Right ventricle myocardium inferior (tissue), 1 donor: ENCODE measurements around the gene SPINK4. TPM values are rescaled to one million over a fixed set of nuclear protein-coding genes. Genes with fewer than 3 reads are reported as not detected.
A peak's percentile ranks its signal among the peaks of the same experiment; 100 is the strongest.

Experiments
- ATAC-seq: fragments of 200-7000 bp; cut with Tn5 transposase; one replicate; pipeline ENCODE4 v1.9.1; 2020; ENCODE audit warnings: mild to moderate bottlenecking, moderate library complexity
- DNase-seq: peaks from one replicate; pipeline ENCODE4 v3.0.0; 2021; ENCODE audit errors: missing footprints
- intact Hi-C: fragments of 100-400 bp; cut with DNase I; formaldehyde crosslinking; loops from one replicate; pipeline ENCODE4 v1.11.0; 2022
- total RNA-seq: library from RNA; stranded (reverse); fragmentation: NEBNext Ultra II Directional; extraction: Animal tissue kit (Norgen Biotek cat#: 25700); gene quantifications from one replicate; pipeline ENCODE4 v1.2.1, GENCODE V29; 2021
- donor health status: DM: no; HTN: yes; CAD: no; lungs with severe emphysema.

The SPINK4 gene
- total RNA-seq, 1 donor from 2014 or later, result not detected

- no peak for DNase-seq
- ATAC-seq, result no peak
- intact Hi-C loops, result no loop called here
These were observed 10.0 kb downstream of the SPINK4 start for GRCh38 chr9:33249983-33250382.

- ATAC-seq, result no peak
- DNase-seq, result no peak
- intact Hi-C loops, result no loop called here
These were observed 10.6 kb downstream of the SPINK4 start for GRCh38 chr9:33250458-33250995.

DNA sequence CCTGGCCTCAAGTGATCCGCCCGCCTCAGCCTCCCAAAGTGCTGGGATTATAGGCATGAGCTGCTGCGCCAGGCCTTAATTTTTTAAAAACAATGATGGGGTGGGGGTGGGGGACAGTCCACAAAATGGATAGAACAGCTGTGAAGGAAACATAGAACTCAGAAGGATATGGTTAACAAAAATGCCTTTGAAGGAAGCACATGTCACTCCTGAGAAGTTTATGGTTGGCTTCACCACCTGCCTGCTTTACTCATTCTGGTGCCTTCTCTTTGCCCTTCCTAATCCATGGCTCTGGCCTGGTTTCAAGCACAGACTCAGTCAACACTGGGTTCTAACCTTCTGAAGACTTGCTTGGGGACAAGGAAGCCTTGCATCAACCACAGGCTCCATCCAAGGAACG is 14.2 kb downstream of the SPINK4 start:
- ATAC-seq, result no peak
- intact Hi-C loops, result no loop called here
- no peak for DNase-seq

DNA sequence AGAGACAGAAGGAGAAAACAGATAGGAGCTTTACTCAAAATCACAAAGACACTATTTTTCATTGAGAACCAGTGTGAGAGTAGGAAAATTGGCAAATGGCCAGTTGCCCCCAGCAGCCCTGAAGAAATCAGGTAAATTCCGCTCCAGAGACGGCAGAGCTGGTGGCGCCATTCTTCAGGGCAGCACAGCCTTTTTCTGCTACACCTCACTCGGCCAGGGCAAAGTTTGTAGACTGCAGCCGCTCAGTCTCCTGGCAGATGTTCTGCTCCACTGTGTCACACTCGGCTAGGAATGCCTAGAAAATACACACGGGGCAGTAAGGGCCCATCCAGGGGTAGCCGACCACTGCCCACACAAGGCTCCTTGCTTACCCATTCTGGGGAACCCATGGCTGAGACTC is 15.0 kb downstream of the SPINK4 start:
- ATAC-seq (no peak), DNase-seq (no peak)
- intact Hi-C loops, result no loop called here

DNA sequence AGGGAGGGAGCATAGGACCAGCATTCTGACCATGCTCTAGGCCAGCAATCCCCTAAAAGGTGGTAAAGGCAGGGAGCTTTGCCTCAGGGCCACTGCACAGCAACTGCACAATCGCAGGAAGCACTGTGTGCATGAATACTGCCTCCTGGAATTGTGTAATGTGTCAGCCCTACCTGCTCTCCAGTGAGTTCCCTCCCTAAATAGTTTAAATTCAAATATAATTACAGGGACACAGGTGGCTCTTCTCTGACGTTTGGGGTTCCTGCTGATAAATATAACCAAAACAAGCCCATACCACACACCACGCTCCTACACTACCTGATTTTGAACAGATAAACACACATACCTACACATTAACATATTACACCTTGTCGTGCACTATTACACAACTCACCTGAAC is 15.5 kb downstream of the SPINK4 start:
- DNase-seq (no peak), ATAC-seq (no peak)
- intact Hi-C loops, result no loop called here

GRCh38 chr9:33256236-33256635 is 16.3 kb downstream of the SPINK4 start:
- intact Hi-C loops, result no loop called here
- ATAC-seq (no peak), DNase-seq (no peak)

DNA sequence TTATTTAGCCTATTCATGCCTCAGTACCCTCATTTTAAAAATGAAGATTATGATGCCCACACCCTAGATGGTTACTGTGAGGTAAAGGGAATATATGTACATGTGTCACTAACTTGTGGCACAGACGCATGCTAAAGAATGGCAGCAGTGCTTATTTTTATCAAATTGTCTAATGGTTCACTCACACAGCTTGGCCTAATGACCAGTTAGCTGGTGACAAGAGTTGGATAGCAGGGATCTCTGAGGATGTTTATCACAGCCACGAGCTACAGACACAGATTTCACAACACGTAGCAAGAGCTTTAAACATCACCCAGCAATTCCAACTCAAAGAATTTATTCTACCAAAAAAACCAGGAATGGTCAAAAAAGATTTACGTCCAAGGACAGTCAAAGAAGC is 17.3 kb downstream of the SPINK4 start:
- intact Hi-C loops, result no loop called here
- ATAC-seq, result no peak
- DNase-seq, result no peak

DNA sequence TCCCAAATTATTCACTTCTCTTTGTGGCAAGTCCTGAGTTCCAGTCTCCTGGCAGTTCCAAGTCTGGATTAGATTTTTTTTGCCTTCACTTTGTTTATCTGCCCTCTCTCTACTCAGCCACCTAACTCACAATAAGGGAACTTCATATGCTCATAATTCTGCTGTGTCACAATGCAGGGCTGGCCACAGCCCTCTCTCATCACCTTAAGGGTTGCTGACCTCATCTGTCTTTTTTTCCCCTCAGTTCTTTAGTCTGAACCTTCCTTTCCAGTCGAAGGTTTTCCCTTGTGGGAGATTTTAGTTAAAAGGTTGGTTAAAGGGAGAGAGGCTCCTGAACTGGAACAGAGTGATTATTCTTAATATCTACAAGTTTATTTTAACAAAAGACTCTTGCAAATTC is 20.4 kb downstream of the SPINK4 start:
- ATAC-seq, result no peak
- DNase-seq, result no peak
- intact Hi-C loops, result no loop called here

DNA sequence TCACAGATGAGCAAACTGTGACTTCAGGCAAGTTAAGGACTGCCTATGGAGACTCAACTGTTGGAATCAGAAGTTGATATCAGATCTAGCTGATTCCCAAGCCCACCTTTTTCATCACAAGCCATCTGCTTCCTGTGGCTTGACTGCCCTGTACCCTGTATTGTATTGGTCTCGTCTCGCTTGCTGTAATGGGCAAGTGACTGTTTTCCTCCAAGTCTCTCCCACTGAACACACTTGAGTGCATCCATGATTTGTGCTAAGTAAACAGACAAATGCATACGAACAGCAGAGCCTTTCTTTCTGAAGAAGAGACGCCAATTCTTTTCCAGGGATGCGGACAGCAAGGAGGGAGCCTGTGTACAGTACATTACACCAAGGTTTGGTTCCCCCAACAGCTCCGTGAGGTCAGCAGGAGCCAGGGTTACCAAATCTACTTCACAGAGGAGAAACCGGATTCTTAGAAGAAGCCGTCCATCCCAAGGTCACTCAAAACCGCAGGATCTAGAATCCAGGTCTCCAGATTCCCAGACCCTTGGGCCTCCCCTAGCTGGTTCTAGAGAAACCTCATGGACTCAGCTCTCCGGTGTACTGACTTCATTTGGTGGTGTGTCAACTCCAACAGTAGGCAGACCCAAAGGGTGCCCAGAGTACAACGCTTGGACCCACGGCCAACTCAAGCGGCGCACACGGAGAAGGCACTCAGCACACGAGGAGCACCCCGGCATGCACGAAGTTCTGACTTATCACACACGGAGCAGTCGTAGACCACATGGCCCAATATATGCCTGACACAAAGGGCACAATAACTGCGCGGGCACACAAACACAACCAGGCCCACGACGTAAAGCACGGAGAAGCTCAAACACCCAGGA is 23.4 kb downstream of the SPINK4 start:
- intact Hi-C loops, result loop anchor here (1.0 kb wide), 1 partner anchor 27 kb away; the partner anchor contains the start of gene NFX1
- DNase-seq (no peak), ATAC-seq (peak; percentile 1)

DNA sequence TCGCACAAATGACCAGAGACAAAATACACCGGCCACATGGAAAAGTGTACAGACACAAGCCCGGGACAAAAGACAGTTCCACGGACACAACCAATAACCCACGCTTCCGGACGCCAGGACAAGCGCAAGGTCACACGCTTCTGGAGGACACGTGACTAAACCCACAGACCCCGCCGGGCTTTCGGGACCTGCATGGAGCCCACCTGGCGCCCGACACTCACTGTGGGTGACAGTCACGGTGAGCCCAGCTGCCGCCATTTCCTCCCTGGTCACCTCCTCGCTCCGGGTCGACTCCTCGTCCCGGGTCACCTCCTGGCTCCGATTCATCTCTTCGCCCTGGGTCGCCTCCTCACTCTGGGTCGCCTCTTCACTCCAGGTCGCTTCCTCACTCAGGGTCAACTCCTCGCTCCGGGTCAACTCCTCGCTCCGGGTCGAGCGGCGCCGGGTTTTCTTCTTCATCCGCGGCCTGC is 24.1 kb downstream of the SPINK4 start:
- DNase-seq, result peak; percentile 87
- ATAC-seq, result peak; percentile 17
- intact Hi-C loops, result loop anchor here (1.0 kb wide), 1 partner anchor 26 kb away; the partner anchor contains the start of gene NFX1

- DNase-seq (peak; percentile 100), ATAC-seq (peak; percentile 99)
- intact Hi-C loops, result loop anchor here (1.0 kb wide), 1 partner anchor 26 kb away; the partner anchor contains the start of gene NFX1
These were observed 24.7 kb downstream of the SPINK4 start, which contains the start of the genes BAG1 and CHMP5 for GRCh38 chr9:33264473-33265177. Gene BAG1 (minus strand): TSS chr9:33264708. Gene CHMP5 (plus strand): TSS chr9:33265049. CDS start chr9:33265079, 30 bp downstream.

GRCh38 chr9:33265211-33265865 is 25.4 kb downstream of the SPINK4 start:
- ATAC-seq (no peak), DNase-seq (no peak)
- intact Hi-C loops, result no loop called here

DNA sequence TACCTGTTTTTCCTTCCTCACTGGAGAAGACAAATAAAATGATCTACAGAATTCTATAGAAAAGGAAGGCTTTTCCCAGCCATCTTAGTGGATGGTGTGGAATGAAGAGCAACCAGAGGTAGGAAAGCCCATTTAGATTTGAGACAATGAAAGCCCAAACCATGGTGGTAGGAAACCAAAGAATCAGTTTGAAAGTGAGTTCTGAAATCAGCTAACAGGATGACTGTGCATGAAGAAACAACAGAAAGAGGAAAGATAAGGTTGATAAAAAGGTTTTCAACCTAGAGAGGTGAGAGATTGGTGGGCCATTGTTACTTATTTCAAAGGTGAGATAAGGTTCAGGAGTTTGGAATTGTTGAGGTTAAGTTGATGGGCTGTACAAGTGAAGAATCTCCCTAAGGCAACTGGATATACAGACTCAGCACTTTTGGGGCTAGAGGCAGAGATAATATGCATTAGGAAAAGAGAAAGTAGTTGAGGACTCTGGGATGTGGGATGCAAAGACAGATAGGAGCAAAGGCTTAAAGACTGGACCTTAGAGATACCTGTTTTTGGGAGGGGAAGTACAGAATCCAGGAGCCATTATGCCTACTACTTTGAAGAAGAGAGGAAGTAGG is 27.3 kb downstream of the SPINK4 start:
- DNase-seq, result no peak
- intact Hi-C loops, result no loop called here
- ATAC-seq, result no peak

DNA sequence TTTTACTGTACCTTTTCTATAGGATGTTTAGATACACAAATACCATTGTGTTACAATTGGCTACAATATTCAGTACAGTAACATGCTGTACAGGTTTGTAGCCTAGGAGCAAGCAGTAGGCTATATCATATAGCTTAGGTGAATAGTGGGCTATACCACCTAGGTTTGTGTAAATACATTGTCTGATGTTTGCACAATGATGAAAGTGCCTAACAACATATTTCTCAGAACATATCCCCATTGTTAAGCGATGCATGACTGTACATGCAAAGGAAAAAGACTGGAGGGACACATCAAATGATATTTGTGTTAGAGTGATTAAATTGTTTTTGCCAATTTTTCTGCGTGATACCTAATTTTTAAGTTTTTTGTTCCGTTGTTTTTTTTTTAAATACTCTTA is 30.2 kb downstream of the SPINK4 start:
- DNase-seq (no peak), ATAC-seq (no peak)
- intact Hi-C loops, result no loop called here

DNA sequence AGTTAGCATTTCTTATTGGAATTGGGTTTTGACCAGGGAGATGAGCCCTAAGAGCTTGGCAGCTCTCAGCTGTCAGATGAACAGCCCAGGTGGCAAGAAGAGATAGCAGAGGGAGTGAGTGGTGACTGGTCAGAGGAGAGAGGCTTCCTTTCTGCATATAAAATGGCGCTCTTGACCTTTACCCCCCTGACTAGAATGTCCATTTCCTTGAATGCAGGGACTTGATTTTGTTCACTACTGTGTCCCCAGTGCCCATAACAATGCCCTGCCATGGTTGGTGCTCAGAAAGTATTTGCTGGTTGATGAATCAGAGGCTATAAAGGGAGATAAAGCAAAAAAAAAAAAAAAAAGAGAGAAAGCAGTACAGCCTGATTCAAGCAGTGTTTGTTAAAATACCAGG is 32.1 kb downstream of the SPINK4 start:
- intact Hi-C loops, result no loop called here
- ATAC-seq, result no peak
- no peak for DNase-seq

GRCh38 chr9:33273266-33273971 is 33.5 kb downstream of the SPINK4 start:
- ATAC-seq (no peak), DNase-seq (no peak)
- intact Hi-C loops, result no loop called here

GRCh38 chr9:33273972-33274328 is 34.0 kb downstream of the SPINK4 start:
- DNase-seq (no peak), ATAC-seq (no peak)
- intact Hi-C loops, result no loop called here

GRCh38 chr9:33277484-33277883 is 37.5 kb downstream of the SPINK4 start:
- no peak for ATAC-seq

More at GRCh38 chr9:33277484-33277883, 37.5 kb downstream of the SPINK4 start:
- DNase-seq, result no peak
- intact Hi-C loops, result no loop called here
